ENCODE results near the gene CHST1.

CHST1 gene

GRCh38 chr11:45610627-45611026, 54.8 kb downstream of the CHST1 start:
- no peak for TF ChIP-seq CTCF (IDR thresholded peaks at IDR 0.05)
- peaks cover under 1% of the 10 kb centered on the region for H3K27me3 ChIP-seq
- H3K4me3 ChIP-seq (ENCODE audit: low read depth in 1 of 2, low read length in 1 of 2), result peak overlapping the region in 1 of 2 experiments; percentile 25
- peak overlapping the region; percentile 64 for H3K27ac ChIP-seq
- no peaks in the 10 kb centered on the region for H3K36me3 ChIP-seq
- H3K9me3 ChIP-seq, result no peaks in the 10 kb centered on the region
- peaks cover 37 to 65% of the 10 kb centered on the region in 2 experiments for H3K4me1 ChIP-seq (ENCODE audit: control insufficient read depth in 1 of 2, insufficient read depth in 1 of 2, low read depth in 1 of 2, low read length in 1 of 2)

GRCh38 chr11:45609902-45610301, 55.5 kb downstream of the CHST1 start:
- Histone ChIP-seq H3K27ac (peak overlapping the region; percentile 64), H3K36me3 (no peaks in the 10 kb centered on the region), H3K4me3 (ENCODE audit: low read depth in 1 of 2, low read length in 1 of 2) (peak overlapping the region in 1 of 2 experiments; percentile 25), H3K4me1 (ENCODE audit: control insufficient read depth in 1 of 2, insufficient read depth in 1 of 2, low read depth in 1 of 2, low read length in 1 of 2) (peaks cover 37 to 65% of the 10 kb centered on the region in 2 experiments), H3K27me3 (peaks cover 7% of the 10 kb centered on the region), H3K9me3 (no peaks in the 10 kb centered on the region)
- TF ChIP-seq CTCF (IDR thresholded peaks at IDR 0.05), result no peak

- Histone ChIP-seq H3K4me1 (ENCODE audit: control insufficient read depth in 1 of 2, insufficient read depth in 1 of 2, low read depth in 1 of 2, low read length in 1 of 2) (peaks cover 37 to 65% of the 10 kb centered on the region in 2 experiments), H3K27me3 (peaks cover 13% of the 10 kb centered on the region), H3K4me3 (ENCODE audit: low read depth in 1 of 2, low read length in 1 of 2) (no peak overlapping the region), H3K9me3 (no peaks in the 10 kb centered on the region), H3K36me3 (no peaks in the 10 kb centered on the region), H3K27ac (no peak overlapping the region)
- no peak for TF ChIP-seq CTCF (IDR thresholded peaks at IDR 0.05)
These were observed 56.1 kb downstream of the CHST1 start for GRCh38 chr11:45609337-45609736.

GRCh38 chr11:45607995-45608394, 57.4 kb downstream of the CHST1 start:
- peaks cover 26% of the 10 kb centered on the region for H3K27me3 ChIP-seq
- TF ChIP-seq CTCF (IDR thresholded peaks at IDR 0.05), result no peak
- H3K4me1 ChIP-seq (ENCODE audit: control insufficient read depth in 1 of 2, insufficient read depth in 1 of 2, low read depth in 1 of 2, low read length in 1 of 2), result peaks cover 37 to 65% of the 10 kb centered on the region in 2 experiments
- no peak overlapping the region for H3K4me3 ChIP-seq (ENCODE audit: low read depth in 1 of 2, low read length in 1 of 2)
- no peaks in the 10 kb centered on the region for H3K36me3 ChIP-seq
- H3K9me3 ChIP-seq, result no peaks in the 10 kb centered on the region
- no peak overlapping the region for H3K27ac ChIP-seq

- H3K27ac ChIP-seq, result no peak overlapping the region
- H3K36me3 ChIP-seq, result no peaks in the 10 kb centered on the region
- peaks cover 37 to 56% of the 10 kb centered on the region in 2 experiments for H3K4me1 ChIP-seq (ENCODE audit: control insufficient read depth in 1 of 2, insufficient read depth in 1 of 2, low read depth in 1 of 2, low read length in 1 of 2)
- H3K4me3 ChIP-seq (ENCODE audit: low read depth in 1 of 2, low read length in 1 of 2), result no peak overlapping the region
- H3K9me3 ChIP-seq, result no peaks in the 10 kb centered on the region
- no peak for TF ChIP-seq CTCF (IDR thresholded peaks at IDR 0.05)
- H3K27me3 ChIP-seq, result peaks cover 36% of the 10 kb centered on the region
These were observed 58.7 kb downstream of the CHST1 start for GRCh38 chr11:45606514-45607281.
